CD8-positive, alpha-beta memory T cell (primary cell): Measurements from ENCODE around the gene IQSEC2. TPM values are rescaled to one million over a fixed set of nuclear protein-coding genes. Genes with fewer than 3 reads are reported as not detected.

Experiments
- CTCF ChIA-PET: fragments of 350-600 bp; sonication (Branson Sonifier 250); formaldehyde crosslinking; loops from one replicate; lab custom pipeline; 2021; ENCODE audit warnings: antibody characterized with exemption; lab: Charles Lee
- POLR2A ChIA-PET: fragments of 350-600 bp; sonication (Branson Sonifier 250); formaldehyde crosslinking; loops from one replicate; lab custom pipeline; 2021; ENCODE audit warnings: antibody characterized with exemption; lab: Charles Lee
- DNase-seq, 5 donors: peaks; one replicate each; pipeline versions ENCODE4 v3.0.0 to v3.0.0-alpha.2; 2020 to 2022; ENCODE audit warnings: mixed read lengths in 1 of 5
- H3K27ac ChIP-seq: one replicate; pipeline ENCODE4 v1.7.0; 2013; ENCODE audit warnings: low read depth, mild to moderate bottlenecking, low read length, moderate library complexity
- H3K27me3 ChIP-seq: 2 replicates; pipeline ENCODE4 v1.7.0; 2013; ENCODE audit warnings: low read length, mild to moderate bottlenecking; ENCODE audit not compliant: insufficient read depth, poor library complexity, severe bottlenecking
- H3K36me3 ChIP-seq: 2 replicates; pipeline ENCODE4 v1.7.0; 2013; ENCODE audit warnings: mild to moderate bottlenecking, low read length, moderate library complexity; ENCODE audit not compliant: insufficient read depth
- H3K4me1 ChIP-seq: 2 replicates; pipeline ENCODE4 v1.7.0; 2013; ENCODE audit warnings: mild to moderate bottlenecking, low read length, moderate library complexity; ENCODE audit not compliant: insufficient read depth
- H3K4me3 ChIP-seq: 2 replicates; pipeline ENCODE4 v1.7.0; 2013; ENCODE audit warnings: mild to moderate bottlenecking, low read length
- H3K9me3 ChIP-seq: 2 replicates; pipeline ENCODE4 v1.7.0; 2013; ENCODE audit warnings: mild to moderate bottlenecking, low read length
- H3K27ac Mint-ChIP-seq, 8 donors: one replicate each; pipeline ENCODE4 v1.8.0; 2020 to 2021; ENCODE audit warnings: mixed read lengths in 8 of 8, mild to moderate bottlenecking in 6 of 8, inconsistent platforms in 3 of 8, moderate library complexity in 3 of 8
- H3K27me3 Mint-ChIP-seq, 2 donors: one replicate each; pipeline ENCODE4 v1.8.0; 2020 to 2021; ENCODE audit warnings: mixed read lengths in 2 of 2, mild to moderate bottlenecking in 1 of 2, moderate library complexity in 1 of 2
- H3K36me3 Mint-ChIP-seq, 3 donors: one replicate each; pipeline ENCODE4 v1.8.0; 2020 to 2021; ENCODE audit warnings: mixed read lengths in 3 of 3, inconsistent platforms in 1 of 3, mild to moderate bottlenecking in 1 of 3
- H3K4me1 Mint-ChIP-seq, 3 donors: one replicate each; pipeline ENCODE4 v1.8.0; 2020 to 2021; ENCODE audit warnings: mixed read lengths in 3 of 3, inconsistent platforms in 1 of 3, mild to moderate bottlenecking in 1 of 3
- H3K4me3 Mint-ChIP-seq, 7 donors: one replicate each; pipeline ENCODE4 v1.8.0; 2020 to 2021; ENCODE audit warnings: mixed read lengths in 7 of 7, mild to moderate bottlenecking in 6 of 7, moderate library complexity in 4 of 7, inconsistent platforms in 2 of 7
- H3K9me3 Mint-ChIP-seq, 5 donors: one replicate each; pipeline ENCODE4 v1.8.0; 2020 to 2022; ENCODE audit warnings: mixed read lengths in 5 of 5, mild to moderate bottlenecking in 3 of 5, moderate library complexity in 2 of 5, inconsistent platforms in 1 of 5
- polyA plus RNA-seq: library from polyadenylated mRNA; unstranded; fragments of 300-500 nt; fragmentation: Illumina TruSeq; gene quantifications from one replicate; pipeline ENCODE4 v1.2.3, GENCODE V29; 2021
- total RNA-seq, 2 experiments: library from RNA; stranded (reverse); gene quantifications; one replicate each; pipeline ENCODE4 v1.2.3, GENCODE V29; 2021

IQSEC2 gene
- total and polyA plus RNA-seq, 3 experiments from 2014 or later, result 0.29 to 0.96 (median 0.35) TPM

DNA sequence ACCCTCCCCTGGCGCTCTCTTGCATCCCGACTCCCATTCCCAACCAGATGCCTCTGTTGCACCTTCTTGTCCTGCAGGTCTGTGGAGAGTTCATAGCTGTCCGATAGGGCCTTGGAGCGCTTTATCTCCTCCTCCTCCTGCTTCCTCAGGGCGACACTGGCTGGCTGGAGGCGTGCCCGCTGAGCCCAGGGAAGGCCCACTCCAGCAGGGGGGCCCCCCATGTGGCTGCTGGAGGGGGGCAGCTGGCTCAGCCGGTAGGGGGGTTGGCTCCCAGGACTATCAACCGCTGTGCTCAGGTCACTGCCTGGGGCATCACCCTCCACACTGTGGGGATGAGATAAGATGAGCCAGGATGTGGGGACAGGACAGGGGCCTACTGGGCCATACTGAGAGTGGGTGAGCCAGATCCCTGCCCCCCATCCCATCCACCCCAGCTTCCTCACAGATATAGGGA lies 25.6 kb downstream of the IQSEC2 start:
- Mint-ChIP-seq H3K27ac (no peak overlapping the region), H3K36me3 (peaks cover 0 to 1% (median 0%) of the 10 kb centered on the region in 3 donors), H3K4me1 (no peaks in the 10 kb centered on the region), H3K27me3 (peaks cover 0 to 19% of the 10 kb centered on the region in 2 donors), H3K9me3 (no peaks in the 10 kb centered on the region), H3K4me3 (no peak overlapping the region)
- no peak overlapping the region for H3K4me3 ChIP-seq
- DNase-seq, result no peak
- H3K27me3 ChIP-seq, result no peaks in the 10 kb centered on the region
- H3K4me1 ChIP-seq, result no peaks in the 10 kb centered on the region
- POLR2A ChIA-PET, result interaction anchor here (0.6 kb wide), 1 partner anchor 137 kb away, joined by 4 read pairs; no protein-coding TSS in a partner anchor
- no peaks in the 10 kb centered on the region for H3K9me3 ChIP-seq
- no peak overlapping the region for H3K27ac ChIP-seq
- CTCF ChIA-PET, result no interaction called here
- H3K36me3 ChIP-seq, result no peaks in the 10 kb centered on the region

DNA sequence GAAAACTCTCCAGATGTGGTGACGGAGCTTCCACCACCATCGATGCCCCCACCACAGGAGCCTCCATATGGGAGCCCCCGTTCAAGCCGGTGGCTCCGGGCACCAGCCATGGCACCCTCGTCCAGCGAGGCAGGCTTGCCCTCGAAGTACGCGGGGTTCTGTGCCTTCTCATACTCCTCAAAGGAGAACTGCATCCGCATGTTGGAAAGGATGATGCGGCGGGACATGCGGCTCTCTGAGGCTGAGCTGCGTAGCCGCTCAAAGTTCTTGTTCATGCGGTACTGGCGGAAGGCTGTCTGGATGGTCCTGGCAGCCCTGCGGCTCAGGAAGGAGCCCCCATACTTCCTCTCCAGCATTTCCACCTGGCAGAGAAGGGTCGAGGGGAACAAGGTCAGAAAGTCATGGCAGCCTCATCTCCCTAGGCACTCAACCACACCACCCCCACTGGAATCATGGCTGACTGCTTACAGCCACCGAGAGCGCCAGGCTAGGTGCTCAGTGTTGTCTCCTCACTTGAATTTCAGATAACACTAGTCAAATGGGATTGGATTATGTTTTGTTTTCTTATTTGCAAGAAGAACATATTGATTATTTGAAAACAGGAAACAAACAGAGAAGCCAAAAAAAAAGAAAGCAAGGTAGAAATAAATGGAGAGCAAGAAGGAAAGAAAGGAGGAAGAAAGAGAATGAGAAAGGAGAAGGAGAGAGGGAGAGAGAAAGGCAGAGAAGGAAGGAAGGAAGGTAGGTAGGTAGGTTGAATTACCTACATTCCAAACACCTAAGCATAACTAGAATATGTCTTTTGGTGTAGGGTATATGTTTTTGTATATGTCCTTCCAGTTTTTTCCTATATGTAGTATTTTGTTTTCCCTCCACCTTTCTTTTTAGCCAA lies 26.6 kb downstream of the IQSEC2 start:
- Mint-ChIP-seq H3K27me3 (peaks cover 0 to 13% of the 10 kb centered on the region in 2 donors), H3K4me1 (no peaks in the 10 kb centered on the region), H3K27ac (no peak overlapping the region), H3K9me3 (no peaks in the 10 kb centered on the region), H3K4me3 (no peak overlapping the region), H3K36me3 (no peaks in the 10 kb centered on the region)
- Histone ChIP-seq H3K36me3 (no peaks in the 10 kb centered on the region), H3K4me1 (no peaks in the 10 kb centered on the region), H3K9me3 (no peaks in the 10 kb centered on the region), H3K27me3 (no peaks in the 10 kb centered on the region), H3K4me3 (no peak overlapping the region), H3K27ac (no peak overlapping the region)
- ChIA-PET POLR2A (interaction anchor here (0.6 kb wide), 1 partner anchor 136 kb away, joined by 4 read pairs; no protein-coding TSS in a partner anchor), CTCF (no interaction called here)
- no peak for DNase-seq

DNA sequence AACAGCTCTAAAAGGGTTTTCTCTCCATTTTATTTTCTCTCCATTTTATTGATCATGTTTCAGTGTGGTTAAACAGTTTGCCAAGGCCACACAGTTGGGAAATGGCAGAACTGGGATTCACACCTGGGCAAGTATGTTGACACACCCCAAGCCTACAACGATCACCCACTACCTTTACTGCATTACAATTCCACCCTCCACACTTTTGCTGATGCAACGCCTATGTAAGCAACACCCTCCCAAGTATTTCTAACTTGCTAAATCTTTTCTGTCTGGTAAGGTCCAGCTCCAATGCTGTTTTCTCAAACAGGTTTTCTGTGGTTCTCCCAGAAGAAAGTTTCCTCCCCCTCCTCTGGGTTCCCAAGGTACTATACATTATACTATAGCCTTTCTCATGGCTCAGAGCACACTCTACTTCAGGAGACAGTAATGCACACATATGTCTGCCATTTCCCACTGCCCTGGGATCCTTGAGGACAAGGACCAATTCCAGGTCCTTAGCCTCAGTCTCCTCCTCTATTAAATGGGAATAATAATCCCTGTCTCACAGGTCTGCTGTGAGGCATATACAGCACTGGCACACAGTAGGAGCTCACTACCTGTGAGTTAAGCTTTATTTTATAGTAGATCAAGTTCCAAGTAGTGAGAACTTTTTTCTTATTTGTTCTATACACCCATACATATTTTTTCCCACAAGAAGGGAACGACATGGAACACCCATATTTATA lies 27.9 kb downstream of the IQSEC2 start:
- no peak overlapping the region for H3K4me3 ChIP-seq
- no peaks in the 10 kb centered on the region for H3K9me3 Mint-ChIP-seq
- H3K27ac Mint-ChIP-seq, result no peak overlapping the region
- H3K9me3 ChIP-seq, result no peaks in the 10 kb centered on the region
- no peaks in the 10 kb centered on the region for H3K36me3 Mint-ChIP-seq
- H3K27me3 ChIP-seq, result no peaks in the 10 kb centered on the region
- ChIA-PET CTCF (no interaction called here), POLR2A (no interaction called here)
- H3K36me3 ChIP-seq, result no peaks in the 10 kb centered on the region
- H3K4me1 ChIP-seq, result no peaks in the 10 kb centered on the region
- no peaks in the 10 kb centered on the region for H3K4me1 Mint-ChIP-seq
- no peak for DNase-seq
- H3K27me3 Mint-ChIP-seq, result peaks cover 0 to 13% of the 10 kb centered on the region in 2 donors
- no peak overlapping the region for H3K4me3 Mint-ChIP-seq
- peak overlapping the region; percentile 16 for H3K27ac ChIP-seq

- Mint-ChIP-seq H3K4me1 (no peaks in the 10 kb centered on the region), H3K27ac (no peak overlapping the region), H3K27me3 (peaks cover 0 to 10% of the 10 kb centered on the region in 2 donors), H3K4me3 (no peak overlapping the region), H3K9me3 (no peaks in the 10 kb centered on the region), H3K36me3 (no peaks in the 10 kb centered on the region)
- Histone ChIP-seq H3K4me3 (no peak overlapping the region), H3K36me3 (no peaks in the 10 kb centered on the region), H3K27ac (no peak overlapping the region), H3K4me1 (no peaks in the 10 kb centered on the region), H3K9me3 (no peaks in the 10 kb centered on the region), H3K27me3 (no peaks in the 10 kb centered on the region)
- DNase-seq, result no peak
- ChIA-PET POLR2A (no interaction called here), CTCF (no interaction called here)
Measured at GRCh38 chrX:53251307-53251706, 30.1 kb downstream of the IQSEC2 start.

- no peak overlapping the region for H3K4me3 Mint-ChIP-seq
- no peaks in the 10 kb centered on the region for H3K4me1 ChIP-seq
- H3K27ac ChIP-seq, result no peak overlapping the region
- no peaks in the 10 kb centered on the region for H3K9me3 ChIP-seq
- H3K36me3 Mint-ChIP-seq, result no peaks in the 10 kb centered on the region
- POLR2A ChIA-PET, result no interaction called here
- H3K27me3 ChIP-seq, result no peaks in the 10 kb centered on the region
- H3K27me3 Mint-ChIP-seq, result peaks cover 0 to 13% of the 10 kb centered on the region in 2 donors
- no peak for DNase-seq
- no peaks in the 10 kb centered on the region for H3K9me3 Mint-ChIP-seq
- H3K4me3 ChIP-seq, result no peak overlapping the region
- no peak overlapping the region for H3K27ac Mint-ChIP-seq
- no peaks in the 10 kb centered on the region for H3K4me1 Mint-ChIP-seq
- CTCF ChIA-PET, result no interaction called here
- H3K36me3 ChIP-seq, result no peaks in the 10 kb centered on the region
Measured at GRCh38 chrX:53250556-53250955, 30.8 kb downstream of the IQSEC2 start.

- Mint-ChIP-seq H3K36me3 (no peaks in the 10 kb centered on the region), H3K27me3 (peaks cover 0 to 10% of the 10 kb centered on the region in 2 donors), H3K9me3 (no peaks in the 10 kb centered on the region), H3K4me1 (no peaks in the 10 kb centered on the region), H3K27ac (peak overlapping the region in 1 of 8 donors; percentile 60), H3K4me3 (no peak overlapping the region)
- POLR2A ChIA-PET, result no interaction called here
- Histone ChIP-seq H3K4me3 (no peak overlapping the region), H3K27me3 (no peaks in the 10 kb centered on the region), H3K9me3 (no peaks in the 10 kb centered on the region), H3K4me1 (no peaks in the 10 kb centered on the region), H3K36me3 (no peaks in the 10 kb centered on the region), H3K27ac (no peak overlapping the region)
- CTCF ChIA-PET, result no interaction called here
- DNase-seq, result no peak
Measured at GRCh38 chrX:53249408-53250042, 31.9 kb downstream of the IQSEC2 start.

DNA sequence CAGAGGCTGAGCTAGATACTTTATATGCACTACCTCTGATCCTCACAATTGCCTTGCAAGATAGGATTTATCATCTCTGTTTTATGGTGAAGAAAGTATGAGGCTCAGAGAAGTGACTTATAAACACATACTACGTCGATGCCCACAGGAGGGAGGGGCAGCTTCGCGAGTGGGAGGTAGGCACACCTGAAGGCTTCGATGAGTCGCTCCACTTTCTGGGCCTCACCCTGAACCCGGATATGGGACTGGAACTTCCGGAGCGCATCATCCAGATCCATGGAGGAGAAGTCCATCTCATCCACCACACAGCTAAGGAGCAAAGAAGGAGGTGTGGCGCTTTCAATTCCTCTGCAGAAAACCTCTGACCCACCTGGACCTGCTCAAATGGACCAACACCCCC lies 33.5 kb downstream of the IQSEC2 start:
- Mint-ChIP-seq H3K27ac (no peak overlapping the region), H3K4me3 (no peak overlapping the region), H3K9me3 (no peaks in the 10 kb centered on the region), H3K27me3 (peaks cover 0 to 8% of the 10 kb centered on the region in 2 donors), H3K36me3 (no peaks in the 10 kb centered on the region), H3K4me1 (no peaks in the 10 kb centered on the region)
- Histone ChIP-seq H3K27ac (no peak overlapping the region), H3K36me3 (no peaks in the 10 kb centered on the region), H3K27me3 (no peaks in the 10 kb centered on the region), H3K4me3 (no peak overlapping the region), H3K4me1 (no peaks in the 10 kb centered on the region), H3K9me3 (no peaks in the 10 kb centered on the region)
- ChIA-PET POLR2A (no interaction called here), CTCF (no interaction called here)
- DNase-seq, result no peak
